ENCODE data around the gene LETM1. TPM values are rescaled to one million over a fixed set of nuclear protein-coding genes. Genes with fewer than 3 reads are reported as not detected.

The LETM1 gene
- total and polyA plus RNA-seq, 4 donors = 12.2 to 46.9 (median 24.1) TPM

- Histone ChIP-seq H3K4me1 (ENCODE audit: control insufficient read depth in 4 of 4, insufficient read depth in 4 of 4, low read length in 3 of 4) (no peaks in the 10 kb centered on the region), H3K36me3 (ENCODE audit: control insufficient read depth in 4 of 4, insufficient read depth in 3 of 4, low read depth in 1 of 4, low read length in 3 of 4) (peaks cover 0 to 24% (median 8%) of the 10 kb centered on the region in 4 donors), H3K9me3 (ENCODE audit: control insufficient read depth in 4 of 4, low read length in 3 of 4) (no peaks in the 10 kb centered on the region), H3K27me3 (ENCODE audit: control insufficient read depth in 4 of 4, insufficient read depth in 4 of 4, low read length in 3 of 4) (no peaks in the 10 kb centered on the region), H3K27ac (ENCODE audit: low read depth in 1 of 2, low read length in 2 of 2) (no peak overlapping the region), H3K4me3 (ENCODE audit: low read depth in 1 of 3, low read length in 3 of 3) (no peak overlapping the region), H3K9ac (ENCODE audit: low read depth in 1 of 2, low read length in 2 of 2) (no peak overlapping the region)
- WGBS = 87% methylated on average over 16 of the region's 16 CpGs
- TF ChIP-seq ATF3 (IDR thresholded peaks at IDR 0.05) (no peak), NR2F2 (IDR thresholded peaks at IDR 0.05) (no peak), HNF4G (IDR thresholded peaks at IDR 0.05) (no peak)
- DNase-seq (ENCODE audit: low spot score) = no peak
These were observed 44.7 kb upstream of the LETM1 start for GRCh38 chr4:1900624-1901023.

GRCh38 chr4:1900087-1900433 is 44.1 kb upstream of the LETM1 start:
- H3K27me3 ChIP-seq (ENCODE audit: control insufficient read depth in 4 of 4, insufficient read depth in 4 of 4, low read length in 3 of 4) = no peaks in the 10 kb centered on the region
- no peak for DNase-seq (ENCODE audit: low spot score)
- H3K4me3 ChIP-seq (ENCODE audit: low read depth in 1 of 3, low read length in 3 of 3) = no peak overlapping the region
- TF ChIP-seq NR2F2 (IDR thresholded peaks at IDR 0.05) = no peak
- TF ChIP-seq RAD21 (IDR thresholded peaks at IDR 0.05) = no peak
- TF ChIP-seq ZBTB33 (IDR thresholded peaks at IDR 0.05) = no peak
- no peak for TF ChIP-seq FOXA1 (IDR thresholded peaks at IDR 0.05)
- no peak for TF ChIP-seq ATF3 (IDR thresholded peaks at IDR 0.05)
- TF ChIP-seq CTCF (IDR thresholded peaks at IDR 0.05; ENCODE audit: low read depth, low read length, missing input control) = no peak
- no peak overlapping the region for H3K9ac ChIP-seq (ENCODE audit: low read depth in 1 of 2, low read length in 2 of 2)
- H3K9me3 ChIP-seq (ENCODE audit: control insufficient read depth in 4 of 4, low read length in 3 of 4) = no peaks in the 10 kb centered on the region
- peaks cover 0 to 19% (median 8%) of the 10 kb centered on the region in 4 donors for H3K36me3 ChIP-seq (ENCODE audit: control insufficient read depth in 4 of 4, insufficient read depth in 3 of 4, low read depth in 1 of 4, low read length in 3 of 4)
- no peak overlapping the region for H3K27ac ChIP-seq (ENCODE audit: low read depth in 1 of 2, low read length in 2 of 2)
- H3K4me1 ChIP-seq (ENCODE audit: control insufficient read depth in 4 of 4, insufficient read depth in 4 of 4, low read length in 3 of 4) = no peaks in the 10 kb centered on the region

- WGBS = 22% methylated on average over 15 of the region's 15 CpGs
- DNase-seq (ENCODE audit: low spot score) = peak; percentile 75
- no peaks in the 10 kb centered on the region for H3K9me3 ChIP-seq (ENCODE audit: control insufficient read depth in 4 of 4, low read length in 3 of 4)
These were observed 43.5 kb upstream of the LETM1 start for GRCh38 chr4:1899149-1900086.

More at GRCh38 chr4:1899149-1900086, 43.5 kb upstream of the LETM1 start:
- Histone ChIP-seq H3K27ac (ENCODE audit: low read depth in 1 of 2, low read length in 2 of 2) (no peak overlapping the region), H3K9ac (ENCODE audit: low read depth in 1 of 2, low read length in 2 of 2) (no peak overlapping the region), H3K4me1 (ENCODE audit: control insufficient read depth in 4 of 4, insufficient read depth in 4 of 4, low read length in 3 of 4) (no peaks in the 10 kb centered on the region), H3K27me3 (ENCODE audit: control insufficient read depth in 4 of 4, insufficient read depth in 4 of 4, low read length in 3 of 4) (no peaks in the 10 kb centered on the region), H3K36me3 (ENCODE audit: control insufficient read depth in 4 of 4, insufficient read depth in 3 of 4, low read depth in 1 of 4, low read length in 3 of 4) (peaks cover 0 to 19% (median 8%) of the 10 kb centered on the region in 4 donors), H3K4me3 (ENCODE audit: low read depth in 1 of 3, low read length in 3 of 3) (no peak overlapping the region)
- peak in 1 of 2 donors; percentile 44 for TF ChIP-seq RXRA (IDR thresholded peaks at IDR 0.05)
- TF ChIP-seq CTCF (IDR thresholded peaks at IDR 0.05; ENCODE audit: low read depth, low read length, missing input control) = peak; percentile 88
- no peak for TF ChIP-seq HNF4A (conservative IDR thresholded peaks at IDR 0.05)
- TF ChIP-seq NR2F2 (IDR thresholded peaks at IDR 0.05) = peak; percentile 43
- TF ChIP-seq RAD21 (IDR thresholded peaks at IDR 0.05) = peak; percentile 97 to 98

Measured in liver (tissue), 9 donors.